H1 (cell line): ENCODE results near the gene TMEM145. TPM values are rescaled to one million over a fixed set of nuclear protein-coding genes. Genes with fewer than 3 reads are reported as not detected.

Experiments used
- BACH1 ChIP-seq: IDR thresholded peaks from 2 replicates; pipeline ENCODE4 v1.6.1; 2012; ENCODE audit warnings: low read length, improper control_type of control experiment
- BRCA1 ChIP-seq: IDR thresholded peaks from 2 replicates; pipeline ENCODE4 v1.6.1; 2012; ENCODE audit warnings: low read depth, low read length, improper control_type of control experiment
- CEBPB ChIP-seq: IDR thresholded peaks from 2 replicates; pipeline ENCODE4 v1.6.1; 2012; ENCODE audit warnings: low read depth, low read length
- CHD7 ChIP-seq: fragments of 300-600 bp; sonication (generic); IDR thresholded peaks from 2 replicates; pipeline ENCODE4 v1.7.1; 2012; ENCODE audit warnings: low read length, moderate library complexity, mild to moderate bottlenecking, inconsistent platforms; ENCODE audit not compliant: insufficient replicate concordance
- PHF8 ChIP-seq: fragments of 200-600 bp; sonication (generic); conservative IDR thresholded peaks from 2 replicates; pipeline ENCODE4 v1.7.1; 2012; ENCODE audit warnings: low read depth, mild to moderate bottlenecking, inconsistent platforms, low read length, moderate library complexity
- RBBP5 ChIP-seq: IDR thresholded peaks from 2 replicates; pipeline ENCODE4 v1.7.1; 2012; ENCODE audit warnings: low read depth, mild to moderate bottlenecking, inconsistent platforms, low read length, moderate library complexity, borderline replicate concordance
- RNF2 ChIP-seq: fragments of 200-900, 300-1000 bp; sonication (generic); IDR thresholded peaks from 2 replicates; pipeline ENCODE4 v1.7.1; 2016; ENCODE audit warnings: borderline replicate concordance, low read depth, mild to moderate bottlenecking, antibody characterized with exemption, low read length; ENCODE audit not compliant: poor library complexity, severe bottlenecking; ENCODE audit errors: missing control alignments
- SAP30 ChIP-seq: fragments of 300-600 bp; sonication (generic); IDR thresholded peaks from 2 replicates; pipeline ENCODE4 v1.7.1; 2012; ENCODE audit warnings: low read length, moderate library complexity, mild to moderate bottlenecking, inconsistent platforms; ENCODE audit not compliant: insufficient read depth, insufficient replicate concordance
- SIRT6 ChIP-seq: IDR thresholded peaks from one replicate; pipeline ENCODE4 v1.7.1; 2012; ENCODE audit warnings: low read length, inconsistent platforms
- SP2 ChIP-seq: IDR thresholded peaks from 2 replicates; pipeline ENCODE4 v1.6.1; 2012; ENCODE audit warnings: mild to moderate bottlenecking, low read length, inconsistent platforms
- YY1 ChIP-seq: IDR thresholded peaks from 2 replicates; pipeline ENCODE4 v1.6.1; 2011; ENCODE audit warnings: low read depth, mild to moderate bottlenecking, low read length
- ZNF274 ChIP-seq: IDR thresholded peaks from 2 replicates; pipeline ENCODE4 v1.7.0; 2012; ENCODE audit warnings: low read length, borderline replicate concordance; ENCODE audit errors: extremely low read depth
- polyA plus RNA-seq, 7 experiments: library from polyadenylated mRNA; depleted of rRNA in 3 of 7; stranded (reverse) in 5 of 7; unstranded in 2 of 7; fragments of >200 nt in 5 of 7; fragments of 200-250 nt in 2 of 7; gene quantifications; 1 replicate in 5 of 7; 2 replicates in 1 of 7; 4 replicates in 1 of 7; pipeline versions ENCODE4 v1.2.1 to v1.2.3, GENCODE V29; 2011 to 2013; ENCODE audit warnings: missing spikeins in 2 of 7, mixed read lengths in 2 of 7
- total RNA-seq: library from RNA; stranded (reverse); fragmentation: NEBNext Ultra II Directional; extraction: Animal tissue kit (Norgen Biotek cat#: 25700); gene quantifications from 2 replicates; pipeline ENCODE4 v1.2.1, GENCODE V29; 2021

Gene TMEM145
- total and polyA plus RNA-seq, 2 of the 8 experiments (the other 6 are each of a cell fraction or from before 2014, with no cell fraction given): 2.3 to 4.7 TPM

GRCh38 chr19:42322305-42322704 lies 9.2 kb downstream of the TMEM145 start (continued):
- TF ChIP-seq CHD7 (no peak), PHF8 (no peak), BRCA1 (no peak), SIRT6 (no peak), ZNF274 (no peak), SAP30 (no peak), BACH1 (no peak), CEBPB (no peak), SP2 (no peak), RBBP5 (no peak), YY1 (no peak), RNF2 (no peak)
